Measurements from ENCODE around the gene IBA57.

Gene IBA57

GRCh38 chr1:228146417-228147150 lies 19.0 kb upstream of the IBA57 start:
- intact Hi-C loops (cut with DNase I; ENCODE audit: low total_unique reads) = no loop called here
- Histone ChIP-seq H3K9me3 (no peaks in the 10 kb centered on the region), H3K36me3 (peaks cover 22 to 49% (median 37%) of the 10 kb centered on the region in 3 donors), H3K27me3 (no peaks in the 10 kb centered on the region), H3K4me3 (no peak overlapping the region), H3K4me1 (peaks cover 0 to 70% (median 46%) of the 10 kb centered on the region in 4 donors), H3K27ac (no peak overlapping the region)
- no peak for DNase-seq
- TF ChIP-seq, protein P1, sequence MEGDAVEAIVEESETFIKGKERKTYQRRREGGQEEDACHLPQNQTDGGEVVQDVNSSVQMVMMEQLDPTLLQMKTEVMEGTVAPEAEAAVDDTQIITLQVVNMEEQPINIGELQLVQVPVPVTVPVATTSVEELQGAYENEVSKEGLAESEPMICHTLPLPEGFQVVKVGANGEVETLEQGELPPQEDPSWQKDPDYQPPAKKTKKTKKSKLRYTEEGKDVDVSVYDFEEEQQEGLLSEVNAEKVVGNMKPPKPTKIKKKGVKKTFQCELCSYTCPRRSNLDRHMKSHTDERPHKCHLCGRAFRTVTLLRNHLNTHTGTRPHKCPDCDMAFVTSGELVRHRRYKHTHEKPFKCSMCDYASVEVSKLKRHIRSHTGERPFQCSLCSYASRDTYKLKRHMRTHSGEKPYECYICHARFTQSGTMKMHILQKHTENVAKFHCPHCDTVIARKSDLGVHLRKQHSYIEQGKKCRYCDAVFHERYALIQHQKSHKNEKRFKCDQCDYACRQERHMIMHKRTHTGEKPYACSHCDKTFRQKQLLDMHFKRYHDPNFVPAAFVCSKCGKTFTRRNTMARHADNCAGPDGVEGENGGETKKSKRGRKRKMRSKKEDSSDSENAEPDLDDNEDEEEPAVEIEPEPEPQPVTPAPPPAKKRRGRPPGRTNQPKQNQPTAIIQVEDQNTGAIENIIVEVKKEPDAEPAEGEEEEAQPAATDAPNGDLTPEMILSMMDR (IDR thresholded peaks at IDR 0.05) = no peak

DNA sequence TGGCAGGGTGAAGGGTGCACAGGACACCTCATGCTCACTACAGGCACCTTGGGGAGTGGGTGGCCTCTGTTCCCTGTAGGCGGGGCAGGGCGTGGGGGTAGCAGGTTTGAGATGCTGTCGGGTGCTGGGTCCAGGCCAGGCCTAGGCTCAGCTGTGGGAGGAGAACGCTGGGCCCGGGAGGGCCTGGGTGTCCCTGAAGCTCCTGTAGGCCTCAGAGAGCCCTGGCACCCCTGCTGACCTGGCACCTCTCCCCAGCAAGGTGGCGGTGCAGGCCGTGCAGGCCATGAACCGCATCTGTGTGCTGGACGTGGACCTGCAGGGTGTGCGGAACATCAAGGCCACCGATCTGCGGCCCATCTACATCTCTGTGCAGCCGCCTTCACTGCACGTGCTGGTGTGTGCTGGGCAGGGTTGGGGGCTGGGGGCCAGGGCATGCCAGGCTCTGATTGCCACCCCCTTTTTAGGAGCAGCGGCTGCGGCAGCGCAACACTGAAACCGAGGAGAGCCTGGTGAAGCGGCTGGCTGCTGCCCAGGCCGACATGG lies 18.4 kb upstream of the IBA57 start:
- Histone ChIP-seq H3K27me3 (no peaks in the 10 kb centered on the region), H3K9me3 (no peaks in the 10 kb centered on the region), H3K4me3 (no peak overlapping the region), H3K36me3 (peaks cover 22 to 49% (median 37%) of the 10 kb centered on the region in 3 donors), H3K27ac (no peak overlapping the region), H3K4me1 (peaks cover 0 to 63% (median 39%) of the 10 kb centered on the region in 4 donors)
- TF ChIP-seq, protein P1 (IDR thresholded peaks at IDR 0.05) = no peak
- DNase-seq = peak in 1 of 2 donors; percentile 64
- intact Hi-C loops (cut with DNase I; ENCODE audit: low total_unique reads) = no loop called here

DNA sequence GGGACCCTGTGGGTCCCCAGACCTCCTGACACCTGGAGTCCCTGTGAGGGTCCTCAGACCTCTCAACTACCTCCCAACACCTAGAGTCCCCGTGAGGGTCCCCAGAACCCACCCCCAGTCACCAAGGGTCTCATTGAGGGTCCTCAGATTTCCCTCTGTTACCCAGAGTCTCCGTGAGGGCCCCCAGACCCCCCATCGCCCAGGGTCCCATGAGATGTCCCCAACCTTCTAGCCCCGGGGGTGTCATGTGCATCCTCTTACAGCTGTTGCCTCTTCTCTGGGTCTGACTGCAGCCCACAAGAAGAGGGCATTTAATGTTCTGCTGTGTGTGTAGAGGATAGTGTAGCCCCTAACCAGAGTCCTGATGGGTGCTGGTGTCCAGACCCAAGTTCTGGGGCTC lies 17.8 kb upstream of the IBA57 start:
- no peaks in the 10 kb centered on the region for H3K9me3 ChIP-seq
- intact Hi-C loops (cut with DNase I; ENCODE audit: low total_unique reads) = no loop called here
- H3K27me3 ChIP-seq = no peaks in the 10 kb centered on the region
- no peak for DNase-seq
- no peak overlapping the region for H3K4me3 ChIP-seq
- no peak overlapping the region for H3K27ac ChIP-seq
- H3K36me3 ChIP-seq = peaks cover 22 to 49% (median 37%) of the 10 kb centered on the region in 3 donors
- TF ChIP-seq, protein P1 (IDR thresholded peaks at IDR 0.05) = no peak
- H3K4me1 ChIP-seq = peaks cover 0 to 58% (median 34%) of the 10 kb centered on the region in 4 donors

- TF ChIP-seq, protein P1 (IDR thresholded peaks at IDR 0.05) = no peak
- intact Hi-C loops (cut with DNase I; ENCODE audit: low total_unique reads) = no loop called here
- Histone ChIP-seq H3K9me3 (no peaks in the 10 kb centered on the region), H3K27me3 (no peaks in the 10 kb centered on the region), H3K36me3 (peaks cover 22 to 49% (median 37%) of the 10 kb centered on the region in 3 donors), H3K4me3 (no peak overlapping the region), H3K27ac (peak overlapping the region in 1 of 2 donors; percentile 69), H3K4me1 (peaks cover 0 to 52% (median 28%) of the 10 kb centered on the region in 4 donors)
- DNase-seq = peak in 1 of 2 donors; percentile 15
Observed at GRCh38 chr1:228148196-228148861, 17.3 kb upstream of the IBA57 start.

DNA sequence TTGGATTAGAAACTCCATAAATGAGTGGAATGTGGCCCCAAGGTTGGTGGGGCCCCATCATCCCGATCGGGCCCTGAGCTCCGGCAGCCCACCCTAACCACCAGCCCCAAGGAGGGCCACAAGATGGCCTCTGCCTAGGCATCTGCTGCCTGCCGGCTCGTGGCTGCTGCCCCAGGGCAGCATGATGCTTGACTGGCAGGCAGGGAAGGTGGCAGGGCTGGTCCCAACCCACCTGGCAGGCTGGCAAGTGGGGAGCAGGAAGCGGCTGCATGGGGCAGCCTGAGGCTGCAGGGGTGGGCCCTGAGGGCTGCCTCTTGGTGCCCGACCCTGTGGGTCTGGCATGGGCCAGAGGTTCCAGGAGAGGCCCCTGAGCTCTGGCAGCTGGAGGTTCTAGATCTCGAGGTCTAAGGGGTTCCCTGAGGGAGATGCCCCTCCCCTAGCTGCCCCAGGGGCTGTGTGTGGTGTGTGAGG lies 16.6 kb upstream of the IBA57 start:
- DNase-seq = no peak

More for the DNA sequence above, 16.6 kb upstream of the IBA57 start:
- no peak overlapping the region for H3K4me3 ChIP-seq
- TF ChIP-seq, protein P1 (IDR thresholded peaks at IDR 0.05) = no peak
- H3K27me3 ChIP-seq = no peaks in the 10 kb centered on the region
- peaks cover 22 to 49% (median 37%) of the 10 kb centered on the region in 3 donors for H3K36me3 ChIP-seq
- intact Hi-C loops (cut with DNase I; ENCODE audit: low total_unique reads) = no loop called here
- no peaks in the 10 kb centered on the region for H3K9me3 ChIP-seq
- H3K4me1 ChIP-seq = peaks cover 0 to 46% (median 23%) of the 10 kb centered on the region in 4 donors
- H3K27ac ChIP-seq = peak overlapping the region; percentile 54 to 69

All from tibial artery (tissue), 4 donors.